ENCODE data around the gene GRAP. TPM values are rescaled to one million over a fixed set of nuclear protein-coding genes. Genes with fewer than 3 reads are reported as not detected.
A peak's percentile ranks its signal among the peaks of the same experiment; 100 is the strongest.

The GRAP gene
- total and polyA plus RNA-seq, 10 donors = 36.2 to 114 (median 47.4) TPM

DNA sequence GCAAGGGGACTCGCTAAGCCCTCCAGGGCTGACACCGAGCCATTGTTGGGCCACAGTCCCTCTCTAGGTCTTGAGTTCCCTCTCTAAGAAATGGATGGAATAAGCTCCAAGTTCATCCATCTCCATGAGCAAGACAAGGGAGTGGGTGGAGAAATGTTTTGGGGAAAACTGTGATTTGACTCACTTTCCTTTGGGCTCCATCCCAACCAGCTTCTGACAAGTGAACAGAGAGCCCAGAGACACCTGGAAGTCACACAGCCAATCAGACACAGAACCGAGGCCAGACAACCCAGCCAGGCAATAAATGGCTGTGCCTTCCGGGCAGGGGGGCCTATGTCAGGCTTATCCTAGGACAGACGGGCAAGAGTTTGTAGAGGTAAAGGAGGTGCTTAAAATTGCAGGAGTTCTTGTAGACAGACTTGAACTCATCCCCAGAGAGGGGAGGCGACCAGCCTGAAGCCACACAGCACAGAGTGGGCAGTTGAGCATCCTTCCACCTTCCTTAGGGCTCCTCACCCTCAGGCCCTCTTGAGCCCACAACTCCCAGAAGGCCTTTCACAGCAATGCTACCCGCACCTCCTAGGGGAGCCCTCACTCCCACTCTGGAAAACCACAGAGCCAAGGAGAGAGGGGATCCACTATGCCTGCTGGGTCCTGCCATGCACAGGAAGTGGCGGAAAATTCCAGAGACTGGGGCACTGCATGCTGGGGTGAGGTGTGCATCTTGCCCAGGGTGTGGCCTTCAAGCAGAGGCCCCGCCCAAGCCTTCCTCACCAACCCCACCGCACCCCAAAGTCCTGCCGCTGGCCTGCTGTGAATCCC, 32.7 kb downstream of the GRAP start:
- Histone ChIP-seq H3K4me1 (no peaks in the 10 kb centered on the region), H3K27me3 (replicated peaks in 1 of 7) (peaks cover 0 to 16% (median 0%) of the 10 kb centered on the region in 7 donors), H3K4me3 (no peak overlapping the region), H3K27ac (no peak overlapping the region), H3K9me3 (no peaks in the 10 kb centered on the region), H3K36me3 (no peaks in the 10 kb centered on the region)
- 87 to 95% (median 92%) methylated on average over 9 to 11 of the region's 11 CpGs for WGBS, 5 donors
- TF ChIP-seq POLR2AphosphoS5 (IDR thresholded peaks at IDR 0.05) = no peak
- TF ChIP-seq, protein P1, sequence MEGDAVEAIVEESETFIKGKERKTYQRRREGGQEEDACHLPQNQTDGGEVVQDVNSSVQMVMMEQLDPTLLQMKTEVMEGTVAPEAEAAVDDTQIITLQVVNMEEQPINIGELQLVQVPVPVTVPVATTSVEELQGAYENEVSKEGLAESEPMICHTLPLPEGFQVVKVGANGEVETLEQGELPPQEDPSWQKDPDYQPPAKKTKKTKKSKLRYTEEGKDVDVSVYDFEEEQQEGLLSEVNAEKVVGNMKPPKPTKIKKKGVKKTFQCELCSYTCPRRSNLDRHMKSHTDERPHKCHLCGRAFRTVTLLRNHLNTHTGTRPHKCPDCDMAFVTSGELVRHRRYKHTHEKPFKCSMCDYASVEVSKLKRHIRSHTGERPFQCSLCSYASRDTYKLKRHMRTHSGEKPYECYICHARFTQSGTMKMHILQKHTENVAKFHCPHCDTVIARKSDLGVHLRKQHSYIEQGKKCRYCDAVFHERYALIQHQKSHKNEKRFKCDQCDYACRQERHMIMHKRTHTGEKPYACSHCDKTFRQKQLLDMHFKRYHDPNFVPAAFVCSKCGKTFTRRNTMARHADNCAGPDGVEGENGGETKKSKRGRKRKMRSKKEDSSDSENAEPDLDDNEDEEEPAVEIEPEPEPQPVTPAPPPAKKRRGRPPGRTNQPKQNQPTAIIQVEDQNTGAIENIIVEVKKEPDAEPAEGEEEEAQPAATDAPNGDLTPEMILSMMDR (IDR thresholded peaks at IDR 0.05 in 8 of 11, conservative IDR thresholded peaks at IDR 0.05 in 3 of 11) = no peak
- TF ChIP-seq POLR2A (IDR thresholded peaks at IDR 0.05) = no peak
- intact Hi-C loops (cut with DNase I; ENCODE audit: low total_unique reads) = loop anchor here (10.0 kb wide), 1 partner anchor 69 kb away; no protein-coding TSS in a partner anchor
- DNase-seq = peak; percentile 18

DNA sequence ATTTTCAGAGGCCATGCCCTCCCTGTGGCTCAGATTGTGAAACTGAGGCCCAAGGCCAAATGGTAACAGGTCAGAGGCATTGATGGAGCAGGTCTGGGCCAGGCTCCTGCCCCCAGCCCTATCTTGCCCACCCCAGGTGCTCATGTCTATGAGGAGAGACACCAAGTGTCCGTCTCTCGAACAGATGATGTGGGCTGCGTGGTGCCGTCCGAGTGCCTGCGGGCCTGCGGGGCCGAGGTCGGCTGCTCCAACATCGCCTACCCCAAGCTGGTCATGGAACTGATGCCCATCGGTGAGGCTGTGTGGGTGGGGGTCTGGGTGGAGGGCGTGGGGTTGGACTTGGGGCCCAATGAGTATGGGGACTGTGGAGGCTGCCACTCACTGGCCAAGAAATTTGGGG, 33.5 kb downstream of the GRAP start:
- DNase-seq = peak; percentile 50
- Histone ChIP-seq H3K4me1 (no peaks in the 10 kb centered on the region), H3K9me3 (no peaks in the 10 kb centered on the region), H3K27me3 (replicated peaks in 1 of 7) (peaks cover 0 to 16% (median 0%) of the 10 kb centered on the region in 7 donors), H3K27ac (no peak overlapping the region), H3K36me3 (no peaks in the 10 kb centered on the region), H3K4me3 (no peak overlapping the region)
- intact Hi-C loops (cut with DNase I; ENCODE audit: low total_unique reads) = loop anchor here (10.0 kb wide), 1 partner anchor 68 kb away; no protein-coding TSS in a partner anchor
- WGBS, 5 donors = 93 to 98% (median 95%) methylated on average over 9 to 12 of the region's 12 CpGs
- no peak for TF ChIP-seq POLR2AphosphoS5 (IDR thresholded peaks at IDR 0.05)
- TF ChIP-seq, protein P1 (IDR thresholded peaks at IDR 0.05 in 8 of 11, conservative IDR thresholded peaks at IDR 0.05 in 3 of 11) = no peak

DNA sequence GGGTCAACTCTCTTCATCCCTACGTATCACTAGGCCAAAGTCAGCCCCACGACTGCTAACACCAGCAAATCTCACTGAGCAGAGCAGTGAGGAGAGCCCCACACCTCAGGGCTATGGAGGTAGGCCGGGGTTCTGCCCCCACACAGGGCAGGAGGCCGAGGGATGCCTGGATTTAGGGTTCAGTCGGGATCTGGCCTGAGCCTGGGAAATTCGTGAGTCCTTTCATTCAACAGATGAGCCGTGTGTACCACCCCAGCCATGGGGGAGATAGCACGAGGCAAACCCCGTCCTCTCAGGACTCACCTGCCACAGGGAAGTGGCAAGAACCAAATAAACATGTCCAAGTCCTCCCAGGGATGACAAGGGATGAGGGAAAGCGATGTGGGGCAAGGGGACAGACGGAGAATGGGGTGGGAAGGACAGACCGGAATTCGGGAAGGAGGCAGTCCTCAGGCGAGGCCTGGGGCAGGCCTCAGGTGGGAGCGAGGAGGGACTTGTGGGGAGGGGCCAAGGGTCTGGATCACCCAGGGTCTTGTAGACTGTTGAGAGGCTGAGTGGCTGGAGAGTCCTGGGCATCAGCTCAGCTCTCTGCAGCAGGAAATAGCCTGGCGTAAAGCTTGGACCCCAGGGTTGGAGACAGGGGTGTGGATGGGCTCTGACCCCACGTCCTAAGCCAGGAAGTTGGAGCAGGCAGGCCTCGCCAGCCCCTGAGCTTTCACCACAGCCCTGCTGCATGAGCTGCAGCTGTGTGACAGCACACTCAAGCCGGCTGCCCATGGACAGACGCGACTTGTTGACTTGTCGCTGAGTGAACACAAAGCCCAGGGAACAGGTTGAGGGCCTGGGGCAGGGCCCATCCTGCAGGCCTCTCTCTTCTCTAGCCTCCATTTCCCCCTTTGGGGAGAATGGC, 34.3 kb downstream of the GRAP start:
- Histone ChIP-seq H3K4me3 (no peak overlapping the region), H3K4me1 (no peaks in the 10 kb centered on the region), H3K27me3 (replicated peaks in 1 of 7) (peaks cover 0 to 13% (median 0%) of the 10 kb centered on the region in 7 donors), H3K36me3 (no peaks in the 10 kb centered on the region), H3K9me3 (no peaks in the 10 kb centered on the region), H3K27ac (no peak overlapping the region)
- 90 to 95% (median 95%) methylated on average over 16 to 22 of the region's 22 CpGs for WGBS, 5 donors
- TF ChIP-seq POLR2A (IDR thresholded peaks at IDR 0.05) (no peak), POLR2AphosphoS5 (IDR thresholded peaks at IDR 0.05) (no peak)
- TF ChIP-seq, protein P1 (IDR thresholded peaks at IDR 0.05 in 8 of 11, conservative IDR thresholded peaks at IDR 0.05 in 3 of 11) = no peak
- intact Hi-C loops (cut with DNase I; ENCODE audit: low total_unique reads) = loop anchor here (10.0 kb wide), 1 partner anchor 68 kb away; no protein-coding TSS in a partner anchor
- DNase-seq = peak; percentile 66
